SK-N-SH treated with all-trans-retinoic acid at 6 μM for 48 hours (cell line): ENCODE measurements around the gene XPC.

Experiments used
- ISL1 ChIP-seq: fragments of 250-450 bp; sonication (Bioruptor Pico); IDR thresholded peaks from 2 replicates; pipeline ENCODE4 v2.1.2; 2022; ENCODE audit warnings: mild to moderate bottlenecking, moderate library complexity
- OSR1 ChIP-seq: fragments of 250-450 bp; sonication (Bioruptor Pico); IDR thresholded peaks from 2 replicates; pipeline ENCODE4 v1.8.0; 2022; ENCODE audit warnings: moderate library complexity, mild to moderate bottlenecking, inconsistent platforms
- RARB ChIP-seq: fragments of 250-450 bp; sonication (Bioruptor Pico); IDR thresholded peaks from 2 replicates; pipeline ENCODE4 v1.8.0; 2021; ENCODE audit warnings: mild to moderate bottlenecking, moderate library complexity
- TCF4 ChIP-seq: fragments of 250-450 bp; sonication (Bioruptor Pico); IDR thresholded peaks from 2 replicates; pipeline ENCODE4 v1.8.0; 2021; ENCODE audit warnings: mild to moderate bottlenecking, moderate library complexity, borderline replicate concordance
- ZC3H10 ChIP-seq: fragments of 250-450 bp; sonication (Bioruptor Pico); IDR thresholded peaks from 2 replicates; pipeline ENCODE4 v1.5.1; 2021; ENCODE audit warnings: mild to moderate bottlenecking, moderate library complexity
- ZFP30 ChIP-seq: fragments of 450-650 bp; formaldehyde crosslinking; IDR thresholded peaks from 2 replicates; pipeline ENCODE4 v1.5.0; 2022; ENCODE audit warnings: mild to moderate bottlenecking, moderate library complexity
- TF ChIP-seq, protein P1 (sequence below): fragments of 250-450 bp; sonication (Bioruptor Pico); IDR thresholded peaks from 2 replicates; pipeline ENCODE4 v1.8.0; 2020; ENCODE audit warnings: mild to moderate bottlenecking, moderate library complexity, borderline replicate concordance

DNA sequence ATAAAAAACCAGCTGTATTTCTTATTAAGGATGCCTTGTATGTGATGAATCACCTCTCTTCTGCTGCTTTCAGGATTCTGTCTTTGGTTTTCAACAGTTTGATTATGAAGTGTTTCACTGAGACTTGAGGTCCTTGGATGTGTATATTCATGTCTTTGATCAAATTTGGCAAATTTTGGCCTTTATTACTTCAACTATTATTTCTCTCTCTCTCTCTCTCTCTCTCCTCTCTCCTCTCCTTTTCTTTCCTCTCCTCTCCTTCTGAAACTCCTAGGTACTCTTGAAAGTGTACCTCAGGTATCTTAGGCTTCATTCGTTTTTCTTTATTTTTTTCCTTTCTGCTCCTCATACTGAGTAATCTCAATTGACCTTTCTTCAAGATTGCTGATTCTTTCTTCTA is 43.5 kb upstream of the XPC start:
- TF ChIP-seq OSR1 (CRISPR knock-in tag) (no peak), ZFP30 (no peak), ZC3H10 (CRISPR knock-in tag) (no peak), ISL1 (CRISPR knock-in tag) (no peak), RARB (CRISPR knock-in tag) (no peak), TCF4 (CRISPR knock-in tag) (no peak)
- TF ChIP-seq, protein P1, sequence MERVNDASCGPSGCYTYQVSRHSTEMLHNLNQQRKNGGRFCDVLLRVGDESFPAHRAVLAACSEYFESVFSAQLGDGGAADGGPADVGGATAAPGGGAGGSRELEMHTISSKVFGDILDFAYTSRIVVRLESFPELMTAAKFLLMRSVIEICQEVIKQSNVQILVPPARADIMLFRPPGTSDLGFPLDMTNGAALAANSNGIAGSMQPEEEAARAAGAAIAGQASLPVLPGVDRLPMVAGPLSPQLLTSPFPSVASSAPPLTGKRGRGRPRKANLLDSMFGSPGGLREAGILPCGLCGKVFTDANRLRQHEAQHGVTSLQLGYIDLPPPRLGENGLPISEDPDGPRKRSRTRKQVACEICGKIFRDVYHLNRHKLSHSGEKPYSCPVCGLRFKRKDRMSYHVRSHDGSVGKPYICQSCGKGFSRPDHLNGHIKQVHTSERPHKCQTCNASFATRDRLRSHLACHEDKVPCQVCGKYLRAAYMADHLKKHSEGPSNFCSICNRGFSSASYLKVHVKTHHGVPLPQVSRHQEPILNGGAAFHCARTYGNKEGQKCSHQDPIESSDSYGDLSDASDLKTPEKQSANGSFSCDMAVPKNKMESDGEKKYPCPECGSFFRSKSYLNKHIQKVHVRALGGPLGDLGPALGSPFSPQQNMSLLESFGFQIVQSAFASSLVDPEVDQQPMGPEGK: no peak
